H9 (cell line): ENCODE results near the gene ACAP3. TPM values are rescaled to one million over a fixed set of nuclear protein-coding genes. Genes with fewer than 3 reads are reported as not detected.

Source experiments
- DNase-seq: peaks from one replicate; pipeline ENCODE4 v3.0.0-alpha.2; 2017
- H2AFZ ChIP-seq: one replicate; pipeline ENCODE4 v1.6.1; 2013; ENCODE audit warnings: mild to moderate bottlenecking, low read length, control low read depth, moderate library complexity
- H2AK5ac ChIP-seq: 2 replicates; pipeline ENCODE4 v1.6.1; 2013; ENCODE audit warnings: low read length, control low read depth, mixed read lengths; ENCODE audit not compliant: insufficient read length
- H2BK120ac ChIP-seq: one replicate; pipeline ENCODE4 v1.6.1; 2013; ENCODE audit warnings: low read depth, mild to moderate bottlenecking, low read length, control low read depth, inconsistent platforms; ENCODE audit not compliant: poor library complexity, severe bottlenecking
- H2BK12ac ChIP-seq: 2 replicates; pipeline ENCODE4 v1.6.1; 2013; ENCODE audit warnings: low read length, control low read depth, mixed read lengths, low read depth; ENCODE audit not compliant: insufficient read length
- H2BK15ac ChIP-seq: 2 replicates; pipeline ENCODE4 v1.6.1; 2013; ENCODE audit warnings: low read depth, low read length, control low read depth
- H2BK20ac ChIP-seq: one replicate; pipeline ENCODE4 v1.6.1; 2013; ENCODE audit warnings: low read depth, mild to moderate bottlenecking, low read length, control low read depth, inconsistent platforms; ENCODE audit not compliant: poor library complexity, severe bottlenecking
- H2BK5ac ChIP-seq: 2 replicates; pipeline ENCODE4 v1.6.1; 2013; ENCODE audit warnings: low read length, control low read depth, mixed read lengths; ENCODE audit not compliant: insufficient read length
- H3K14ac ChIP-seq: 2 replicates; pipeline ENCODE4 v1.6.1; 2013; ENCODE audit warnings: low read length, control low read depth; ENCODE audit not compliant: insufficient read depth
- H3K18ac ChIP-seq: 2 replicates; pipeline ENCODE4 v1.6.1; 2013; ENCODE audit warnings: low read depth, mild to moderate bottlenecking, mixed read lengths, low read length, control low read depth; ENCODE audit not compliant: insufficient read length
- H3K23ac ChIP-seq: 2 replicates; pipeline ENCODE4 v1.6.1; 2013; ENCODE audit warnings: low read length, control low read depth, mixed read lengths, low read depth; ENCODE audit not compliant: insufficient read length
- H3K23me2 ChIP-seq: 2 replicates; pipeline ENCODE4 v1.6.1; 2013; ENCODE audit warnings: low read depth, mild to moderate bottlenecking, mixed read lengths, low read length, control low read depth; ENCODE audit not compliant: insufficient read length, poor library complexity, severe bottlenecking
- H3K27ac ChIP-seq: 2 replicates; pipeline ENCODE4 v1.5.1; 2013; ENCODE audit warnings: low read length, control low read depth, mixed read lengths, low read depth; ENCODE audit not compliant: insufficient read length
- H3K27me3 ChIP-seq: 2 replicates; pipeline ENCODE4 v1.6.1; 2013; ENCODE audit warnings: low read length, control low read depth, inconsistent platforms; ENCODE audit not compliant: insufficient read depth
- H3K4ac ChIP-seq: 2 replicates; pipeline ENCODE4 v1.6.1; 2013; ENCODE audit warnings: low read depth, mild to moderate bottlenecking, control low read depth, inconsistent platforms, low read length, moderate library complexity
- H3K4me1 ChIP-seq: 2 replicates; pipeline ENCODE4 v1.6.1; 2013; ENCODE audit warnings: low read length, control low read depth, inconsistent platforms; ENCODE audit not compliant: insufficient read depth
- H3K4me2 ChIP-seq: 2 replicates; pipeline ENCODE4 v1.6.1; 2013; ENCODE audit warnings: low read length, control low read depth, mixed read lengths; ENCODE audit not compliant: insufficient read length, insufficient read depth
- H3K56ac ChIP-seq: 2 replicates; pipeline ENCODE4 v1.6.1; 2013; ENCODE audit warnings: low read depth, mild to moderate bottlenecking, mixed read lengths, low read length, control low read depth; ENCODE audit not compliant: insufficient read length
- H3K79me1 ChIP-seq: 2 replicates; pipeline ENCODE4 v1.6.1; 2013; ENCODE audit warnings: low read depth, mild to moderate bottlenecking, moderate library complexity, low read length, control low read depth, inconsistent platforms; ENCODE audit not compliant: insufficient read depth, poor library complexity, severe bottlenecking
- H3K79me2 ChIP-seq: 2 replicates; pipeline ENCODE4 v1.6.1; 2013; ENCODE audit warnings: low read length, control low read depth, inconsistent platforms; ENCODE audit not compliant: insufficient read depth
- H3K9ac ChIP-seq: 2 replicates; pipeline ENCODE4 v1.6.1; 2013; ENCODE audit warnings: low read length, control low read depth, mixed read lengths; ENCODE audit not compliant: insufficient read length; ENCODE audit errors: extremely low read depth
- H3K9me3 ChIP-seq: one replicate; pipeline ENCODE4 v1.6.1; 2013; ENCODE audit warnings: low read depth, low read length, inconsistent platforms; ENCODE audit not compliant: control insufficient read depth
- H3T11ph ChIP-seq: one replicate; pipeline ENCODE4 v1.6.1; 2013; ENCODE audit warnings: mild to moderate bottlenecking, low read length, control low read depth, inconsistent platforms
- H4K20me1 ChIP-seq: one replicate; pipeline ENCODE4 v1.6.1; 2013; ENCODE audit not compliant: control insufficient read depth, insufficient read length, insufficient read depth
- H4K5ac ChIP-seq: 2 replicates; pipeline ENCODE4 v1.6.1; 2013; ENCODE audit warnings: low read depth, mild to moderate bottlenecking, mixed read lengths, low read length, control low read depth; ENCODE audit not compliant: insufficient read length
- H4K8ac ChIP-seq: replicated peaks from 2 replicates; pipeline ENCODE4 v1.6.1; 2013; ENCODE audit warnings: low read length, control low read depth, mixed read lengths, low read depth; ENCODE audit not compliant: insufficient read length
- H4K91ac ChIP-seq: 2 replicates; pipeline ENCODE4 v1.6.1; 2013; ENCODE audit warnings: low read depth, mild to moderate bottlenecking, moderate library complexity, mixed read lengths, low read length, control low read depth; ENCODE audit not compliant: insufficient read length
- H3K27ac Mint-ChIP-seq, 3 experiments: 2 replicates in 2 of 3; 3 replicates in 1 of 3; pipeline ENCODE4 v1.8.0; 2020 to 2021; ENCODE audit warnings: mixed read lengths in 3 of 3, mild to moderate bottlenecking in 1 of 3, moderate library complexity in 1 of 3
- H3K27me3 Mint-ChIP-seq: 2 replicates; pipeline ENCODE4 v1.8.0; 2021; ENCODE audit warnings: low read depth, mild to moderate bottlenecking, moderate library complexity, mixed read lengths
- H3K36me3 Mint-ChIP-seq, 3 experiments: 2 replicates in 2 of 3; 3 replicates in 1 of 3; pipeline ENCODE4 v1.8.0; 2020 to 2021; ENCODE audit warnings: low read depth in 3 of 3, mixed read lengths in 3 of 3; ENCODE audit not compliant: insufficient read depth in 1 of 3
- H3K4me1 Mint-ChIP-seq, 2 experiments: 2 replicates each; pipeline ENCODE4 v1.8.0; 2020; ENCODE audit warnings: mixed read lengths in 2 of 2
- H3K4me3 Mint-ChIP-seq, 2 experiments: 2 replicates in 1 of 2; 3 replicates in 1 of 2; pipeline ENCODE4 v1.8.0; 2020 to 2021; ENCODE audit warnings: mild to moderate bottlenecking in 2 of 2, mixed read lengths in 2 of 2, moderate library complexity in 1 of 2
- H3K9me3 Mint-ChIP-seq, 2 experiments: 2 replicates in 1 of 2; 3 replicates in 1 of 2; pipeline ENCODE4 v1.8.0; 2020; ENCODE audit warnings: mild to moderate bottlenecking in 2 of 2, mixed read lengths in 2 of 2, moderate library complexity in 1 of 2
- CTCF ChIP-seq: fragments of 200-600 bp; sonication (generic); conservative IDR thresholded peaks from 3 replicates; pipeline ENCODE4 v1.8.0; 2021; ENCODE audit warnings: antibody characterized with exemption, mild to moderate bottlenecking
- WGBS: extraction: QIAGEN DNeasy Blood & Tissue Kit; methylation state at CpG from one replicate; pipeline ENCODE4 v1.1.7; 2013; ENCODE audit warnings: missing lambda C conversion rate, low lambda C conversion rate, mixed read lengths; ENCODE audit not compliant: insufficient read length; ENCODE audit errors: extremely low coverage; 5-methylcytosine and 5-hydroxymethylcytosine counted together
- total RNA-seq: library from RNA; stranded (reverse); gene quantifications from 2 replicates; pipeline ENCODE4 v1.2.1, GENCODE V29; 2021

The ACAP3 gene
- total RNA-seq, 1 experiment from 2014 or later, result 41.4 TPM

GRCh38 chr1:1311107-1312104, 3.7 kb upstream of the ACAP3 start:
- H3K56ac ChIP-seq, result no peak overlapping the region
- Mint-ChIP-seq H3K9me3 (no peaks in the 10 kb centered on the region; a peak in 1 of 5 replicates), H3K4me1 (peaks cover 16 to 27% of the 10 kb centered on the region in 2 experiments), H3K27ac (no peak overlapping the region; a peak in 1 of 7 replicates), H3K27me3 (peaks cover 3% of the 10 kb centered on the region; the same call in 1 of the 2 replicates), H3K4me3 (no peak overlapping the region; a peak in 1 of 5 replicates), H3K36me3 (peaks cover 7 to 40% (median 39%) of the 10 kb centered on the region in 3 experiments)
- no peak overlapping the region for H4K5ac ChIP-seq
- no peak overlapping the region for H2BK5ac ChIP-seq
- TF ChIP-seq CTCF, result no peak
- no peak overlapping the region for H2BK15ac ChIP-seq
- no peak overlapping the region for H3K14ac ChIP-seq
- H2BK12ac ChIP-seq, result no peak overlapping the region
- DNase-seq, result no peak
- H3K9me3 ChIP-seq, result no peaks in the 10 kb centered on the region
- H3K79me2 ChIP-seq, result no peaks in the 10 kb centered on the region
- no peak overlapping the region for H3K4ac ChIP-seq
- H4K91ac ChIP-seq, result no peak overlapping the region
- H3K79me1 ChIP-seq, result no peaks in the 10 kb centered on the region
- no peaks in the 10 kb centered on the region for H3K27me3 ChIP-seq
- no peak overlapping the region for H2AFZ ChIP-seq
- no peak overlapping the region for H2AK5ac ChIP-seq
- H2BK20ac ChIP-seq, result no peak overlapping the region
- peaks cover 15% of the 10 kb centered on the region for H3K23me2 ChIP-seq
- no peak overlapping the region for H4K8ac ChIP-seq
- peaks cover 5% of the 10 kb centered on the region; the same call in 1 of the 2 replicates for H3K4me1 ChIP-seq
- no peak overlapping the region for H3K4me2 ChIP-seq
- H2BK120ac ChIP-seq, result no peak overlapping the region
- no peak overlapping the region for H3T11ph ChIP-seq
- WGBS, result no CpG with 5 or more reads among the region's 22 CpGs
- no peaks in the 10 kb centered on the region for H4K20me1 ChIP-seq
- H3K9ac ChIP-seq, result no peak overlapping the region
- no peak overlapping the region for H3K27ac ChIP-seq
- H3K23ac ChIP-seq, result no peak overlapping the region
- no peak overlapping the region for H3K18ac ChIP-seq
